ENCODE data around the gene FNDC10.

DNA sequence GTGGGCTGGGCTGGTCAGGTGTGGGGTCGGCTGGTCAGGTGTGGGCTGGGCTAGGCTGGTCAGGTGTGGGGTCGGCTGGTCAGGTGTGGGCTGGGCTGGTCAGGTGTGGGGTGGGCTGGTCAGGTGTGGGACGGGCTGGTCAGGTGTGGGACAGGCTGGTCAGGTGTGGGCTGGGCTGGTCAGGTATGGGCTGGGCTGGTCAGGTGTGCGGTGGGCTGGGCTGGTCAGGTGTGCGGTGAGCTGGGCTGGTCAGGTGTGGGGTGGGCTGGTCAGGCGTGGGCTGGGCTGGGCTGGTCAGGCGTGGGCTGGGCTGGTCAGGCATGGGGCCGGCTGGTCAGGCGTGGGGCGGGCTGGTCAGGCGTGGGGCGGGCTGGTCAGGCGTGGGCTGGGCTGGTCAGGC, 6.3 kb upstream of the FNDC10 start:
- TF ChIP-seq POLR2A (IDR thresholded peaks at IDR 0.05; ENCODE audit: low read length), result no peak
- TF ChIP-seq GATA1 (IDR thresholded peaks at IDR 0.05; ENCODE audit: low read depth, low read length), result no peak

All from erythroblast (primary cell).